22Rv1 (cell line): ENCODE results near the gene AMIGO2.
A peak's percentile ranks its signal among the peaks of the same experiment; 100 is the strongest.

Source experiments
- H3K27ac ChIP-seq: fragments of 450-650 bp; 2 replicates; pipeline ENCODE4 v1.5.1; 2017
- ZFX ChIP-seq: fragments of 450-650 bp; IDR thresholded peaks from 2 replicates; pipeline ENCODE4 v1.6.1; 2017; ENCODE audit warnings: antibody characterized with exemption, borderline replicate concordance
- TF ChIP-seq, protein P1 (sequence below): fragments of 450-650 bp; IDR thresholded peaks from 2 replicates; pipeline ENCODE4 v1.5.1; 2017; ENCODE audit warnings: mild to moderate bottlenecking

AMIGO2 gene

DNA sequence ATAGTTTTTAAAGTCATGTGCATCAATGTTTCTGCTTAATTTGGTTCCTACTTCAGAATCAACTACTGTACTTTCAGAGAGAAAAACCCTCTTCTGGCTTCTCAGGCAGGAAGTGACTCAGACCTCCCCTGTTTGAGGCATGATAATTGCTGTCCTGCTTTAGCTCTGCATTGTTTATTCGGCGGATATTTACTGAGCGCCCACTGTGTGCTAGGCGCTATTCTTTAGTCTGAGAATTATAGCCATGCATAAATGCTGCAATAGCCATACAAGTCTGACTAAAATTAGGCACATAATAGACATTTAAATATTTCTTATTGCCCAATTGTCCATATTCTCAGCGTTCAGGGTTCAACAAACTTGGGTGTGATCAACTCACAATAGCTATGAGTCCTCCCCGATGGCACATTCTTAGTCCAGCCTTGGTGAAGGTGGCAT is 6.1 kb upstream of the AMIGO2 start:
- no peak for TF ChIP-seq ZFX
- TF ChIP-seq, protein P1, sequence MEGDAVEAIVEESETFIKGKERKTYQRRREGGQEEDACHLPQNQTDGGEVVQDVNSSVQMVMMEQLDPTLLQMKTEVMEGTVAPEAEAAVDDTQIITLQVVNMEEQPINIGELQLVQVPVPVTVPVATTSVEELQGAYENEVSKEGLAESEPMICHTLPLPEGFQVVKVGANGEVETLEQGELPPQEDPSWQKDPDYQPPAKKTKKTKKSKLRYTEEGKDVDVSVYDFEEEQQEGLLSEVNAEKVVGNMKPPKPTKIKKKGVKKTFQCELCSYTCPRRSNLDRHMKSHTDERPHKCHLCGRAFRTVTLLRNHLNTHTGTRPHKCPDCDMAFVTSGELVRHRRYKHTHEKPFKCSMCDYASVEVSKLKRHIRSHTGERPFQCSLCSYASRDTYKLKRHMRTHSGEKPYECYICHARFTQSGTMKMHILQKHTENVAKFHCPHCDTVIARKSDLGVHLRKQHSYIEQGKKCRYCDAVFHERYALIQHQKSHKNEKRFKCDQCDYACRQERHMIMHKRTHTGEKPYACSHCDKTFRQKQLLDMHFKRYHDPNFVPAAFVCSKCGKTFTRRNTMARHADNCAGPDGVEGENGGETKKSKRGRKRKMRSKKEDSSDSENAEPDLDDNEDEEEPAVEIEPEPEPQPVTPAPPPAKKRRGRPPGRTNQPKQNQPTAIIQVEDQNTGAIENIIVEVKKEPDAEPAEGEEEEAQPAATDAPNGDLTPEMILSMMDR = no peak
- no peak overlapping the region for H3K27ac ChIP-seq

DNA sequence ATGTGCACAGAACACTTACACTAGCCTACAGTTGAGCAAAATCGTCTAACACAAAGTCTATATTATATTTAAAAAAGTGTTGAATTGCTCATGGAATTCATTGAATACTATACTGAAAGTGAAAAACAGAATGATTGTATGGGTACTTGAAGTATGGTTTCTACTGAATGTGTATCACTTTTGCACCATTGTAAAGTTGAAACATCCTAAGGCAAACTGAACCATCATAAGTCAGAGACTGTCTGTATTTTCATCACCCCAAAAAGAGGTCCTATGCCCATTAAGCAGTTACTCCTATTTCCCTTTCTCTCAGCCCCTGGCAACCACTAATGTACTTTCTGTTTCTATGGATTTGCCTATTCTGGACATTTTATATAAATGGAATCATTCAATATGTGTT is 4.4 kb upstream of the AMIGO2 start:
- no peak overlapping the region for H3K27ac ChIP-seq
- TF ChIP-seq, protein P1 = no peak
- no peak for TF ChIP-seq ZFX

DNA sequence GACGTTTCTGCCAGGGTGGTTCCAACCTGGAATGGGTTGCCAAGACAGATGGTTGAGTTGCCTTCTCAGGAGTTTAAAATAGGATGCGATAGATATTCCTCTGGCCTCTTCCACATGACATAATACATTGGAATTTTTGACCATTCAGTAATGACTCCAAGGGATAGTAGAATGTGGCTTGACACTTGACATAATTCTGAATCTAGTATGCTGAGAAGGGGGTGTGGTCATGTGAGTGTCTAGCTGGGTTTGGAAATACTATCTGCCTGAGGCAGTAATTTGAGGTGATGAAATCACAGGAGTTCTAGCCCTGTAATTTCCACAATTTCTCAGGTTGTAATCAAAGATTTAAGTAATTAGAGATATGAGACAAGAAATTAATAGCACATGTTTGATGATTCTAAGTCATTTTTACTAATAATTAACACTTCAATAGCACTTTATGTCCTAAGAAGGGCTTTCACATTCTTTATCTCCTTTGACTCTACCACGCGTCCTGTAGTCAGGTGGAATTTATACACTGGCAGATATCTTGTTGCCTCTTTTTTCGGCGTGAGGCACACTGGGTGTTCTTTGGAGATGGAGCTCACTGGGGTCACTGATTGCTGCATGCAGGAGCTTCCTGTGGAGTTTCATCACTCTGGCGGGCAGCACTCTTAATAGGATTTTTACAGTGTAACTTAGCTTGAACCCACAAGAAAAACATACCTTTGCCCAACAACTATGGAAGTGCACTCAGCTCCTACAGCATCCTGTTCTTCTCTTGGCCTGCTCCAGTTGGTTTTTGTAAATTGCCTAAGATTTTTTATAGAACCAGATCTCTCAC is 3.2 kb upstream of the AMIGO2 start:
- no peak for TF ChIP-seq ZFX
- TF ChIP-seq, protein P1 = no peak
- H3K27ac ChIP-seq = no peak overlapping the region

DNA sequence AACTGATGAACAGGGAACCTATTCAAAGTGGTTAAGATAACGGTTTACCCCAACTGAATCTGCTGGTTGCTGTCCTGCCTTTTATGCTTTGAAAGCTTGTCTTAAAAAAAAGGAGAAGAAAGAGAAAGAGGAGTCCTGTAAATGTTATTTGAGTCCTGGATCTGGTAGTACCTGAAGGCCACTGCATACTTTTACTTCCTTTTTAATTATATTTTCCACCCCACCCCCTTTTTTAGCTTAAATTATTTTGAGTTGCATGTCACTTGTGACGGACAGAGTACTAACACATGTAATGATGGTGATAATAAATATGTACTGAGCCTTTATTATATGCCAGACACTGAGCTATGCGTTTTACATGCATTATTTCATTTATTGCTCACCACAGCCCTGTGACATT is 2.5 kb upstream of the AMIGO2 start:
- no peak overlapping the region for H3K27ac ChIP-seq
- TF ChIP-seq, protein P1 = no peak
- TF ChIP-seq ZFX = no peak

DNA sequence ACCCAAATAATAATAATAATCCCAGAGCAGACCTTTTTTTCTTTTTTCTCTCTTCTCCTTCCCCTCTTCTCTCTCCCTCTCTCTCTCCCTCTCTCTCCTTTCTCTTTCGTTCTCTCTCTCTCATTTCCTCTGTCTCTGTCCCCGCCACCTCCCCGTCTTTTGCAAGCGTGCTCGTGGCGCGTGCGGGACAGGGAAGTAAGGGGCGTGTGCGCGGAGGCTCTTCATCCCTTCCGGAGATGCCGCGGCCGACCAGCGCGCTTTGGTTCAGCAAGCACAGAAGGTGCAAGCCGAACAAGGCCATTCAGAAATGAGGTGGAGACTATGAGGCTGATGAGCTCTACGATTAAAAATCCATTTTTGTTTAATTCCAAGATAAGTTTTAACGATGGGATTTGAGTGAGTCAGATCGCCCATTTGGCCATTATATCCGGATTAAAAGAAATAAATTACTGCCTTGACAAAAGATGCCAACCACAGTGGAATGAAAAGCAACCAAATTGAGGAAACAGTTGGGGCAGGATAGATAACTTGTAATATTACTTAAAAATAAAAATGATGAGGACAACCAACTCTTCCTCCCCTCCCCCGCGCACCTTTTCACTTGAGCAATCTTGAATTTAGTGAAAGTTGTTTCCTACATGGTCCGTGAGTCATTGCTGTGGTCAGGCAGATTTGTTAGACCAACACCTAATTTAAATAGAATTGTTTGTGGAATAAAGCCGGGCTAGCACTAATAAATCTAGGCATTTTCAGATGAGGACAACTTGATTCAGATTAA is 1.2 kb upstream of the AMIGO2 start:
- TF ChIP-seq, protein P1 = no peak
- TF ChIP-seq ZFX = no peak
- peak overlapping the region; percentile 49 for H3K27ac ChIP-seq

DNA sequence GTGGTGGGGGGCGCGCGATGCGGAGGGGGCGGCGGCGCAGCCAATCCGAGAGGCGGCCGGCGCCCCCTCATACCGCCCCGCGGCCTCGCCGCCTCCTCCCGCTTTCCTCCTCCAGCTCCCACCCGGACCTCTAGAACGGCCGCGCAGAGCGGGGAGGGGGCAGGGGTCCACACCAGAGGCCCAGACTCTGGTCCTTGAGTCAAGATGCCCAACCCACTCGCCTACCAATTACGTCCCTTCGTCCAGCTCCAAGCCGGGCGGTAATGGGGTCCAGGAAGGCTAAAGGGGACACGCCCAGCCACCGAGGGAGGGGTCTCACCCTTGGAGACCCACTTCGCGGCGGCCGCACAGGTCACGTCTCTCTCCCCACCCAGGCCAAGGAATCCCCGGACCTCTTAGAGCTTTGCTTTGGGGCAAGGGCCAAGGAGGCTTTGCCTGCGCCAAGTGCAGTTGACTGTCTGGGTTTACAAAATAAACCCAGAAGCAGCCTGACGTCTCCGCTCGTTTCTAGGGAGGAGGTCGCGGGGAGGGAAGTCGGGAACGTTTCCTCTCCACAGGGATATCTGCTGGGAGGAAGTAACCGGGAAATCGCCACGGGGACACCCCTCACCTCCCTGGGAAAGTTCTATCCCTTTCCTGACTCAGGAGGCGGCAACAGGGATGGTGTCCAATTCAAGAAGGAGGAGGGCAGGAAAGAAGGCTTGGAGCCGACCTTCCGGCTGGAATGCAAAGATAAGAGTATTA is 394 bp upstream of the AMIGO2 start:
- H3K27ac ChIP-seq = peak overlapping the region; percentile 49
- no peak for TF ChIP-seq ZFX
- TF ChIP-seq, protein P1 = no peak
